ENCODE data around the gene UQCC3.
"Not testable (repeated sequence)": the region's sequence is repeated elsewhere in the genome, so short reads cannot be mapped to it uniquely, and the experiment has no call there.

The UQCC3 gene, protein sequence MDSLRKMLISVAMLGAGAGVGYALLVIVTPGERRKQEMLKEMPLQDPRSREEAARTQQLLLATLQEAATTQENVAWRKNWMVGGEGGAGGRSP

DNA sequence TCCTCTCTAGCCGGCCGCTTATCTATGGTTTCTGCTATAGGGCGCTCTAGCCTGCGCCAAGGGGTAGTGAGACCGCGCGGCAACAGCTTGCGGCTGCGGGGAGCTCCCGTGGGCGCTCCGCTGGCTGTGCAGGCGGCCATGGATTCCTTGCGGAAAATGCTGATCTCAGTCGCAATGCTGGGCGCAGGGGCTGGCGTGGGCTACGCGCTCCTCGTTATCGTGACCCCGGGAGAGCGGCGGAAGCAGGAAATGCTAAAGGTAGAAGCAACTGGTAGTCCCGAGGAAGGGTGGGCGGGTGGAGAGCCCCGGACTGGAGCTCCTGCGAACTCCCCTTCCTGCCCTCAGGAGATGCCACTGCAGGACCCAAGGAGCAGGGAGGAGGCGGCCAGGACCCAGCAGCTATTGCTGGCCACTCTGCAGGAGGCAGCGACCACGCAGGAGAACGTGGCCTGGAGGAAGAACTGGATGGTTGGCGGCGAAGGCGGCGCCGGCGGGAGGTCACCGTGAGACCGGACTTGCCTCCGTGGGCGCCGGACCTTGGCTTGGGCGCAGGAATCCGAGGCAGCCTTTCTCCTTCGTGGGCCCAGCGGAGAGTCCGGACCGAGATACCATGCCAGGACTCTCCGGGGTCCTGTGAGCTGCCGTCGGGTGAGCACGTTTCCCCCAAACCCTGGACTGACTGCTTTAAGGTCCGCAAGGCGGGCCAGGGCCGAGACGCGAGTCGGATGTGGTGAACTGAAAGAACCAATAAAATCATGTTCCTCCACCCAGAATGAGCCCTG lies at the start of gene UQCC3, which contains the start of gene LBHD1:
Gene UQCC3 (plus strand): TSS at position 66 of the 782 bp plus-strand sequence. CDS start 73 bp downstream, at position 139.
Gene LBHD1 (minus strand): TSS at position 660 of the 782 bp plus-strand sequence. CDS start 2,236 bp downstream, outside the sequence.
- peak in 1 of 2 experiments; percentile 61 for DNase-seq

DNA sequence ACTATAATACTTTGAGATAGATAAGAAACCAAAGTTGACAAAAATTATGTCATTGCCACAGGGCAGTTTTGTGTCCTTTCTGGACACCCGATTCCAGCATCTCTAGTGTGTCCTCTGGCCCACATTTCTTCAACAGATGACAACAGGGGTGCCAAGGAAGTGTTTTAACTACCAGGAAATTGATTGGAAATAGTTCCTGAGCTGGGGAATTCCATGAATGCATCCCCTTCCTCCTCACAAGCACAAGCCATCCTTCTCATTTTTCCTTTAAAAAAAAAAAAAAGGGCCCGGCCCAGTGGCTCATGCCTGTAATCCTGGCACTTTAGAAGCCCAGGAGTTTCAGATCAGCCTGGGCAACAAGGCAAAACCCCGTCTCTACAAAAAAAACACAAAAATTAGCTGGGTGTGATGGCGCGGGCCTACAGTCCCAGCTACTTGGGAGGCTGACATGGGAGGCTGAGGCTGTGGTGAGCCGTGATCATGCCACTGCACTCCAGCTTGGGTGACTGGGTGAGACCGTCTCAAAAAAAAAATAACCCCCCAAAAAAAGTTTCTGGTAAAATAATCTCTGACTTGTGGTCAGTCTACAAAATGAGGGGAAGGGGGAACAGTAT lies 48.9 kb upstream of the UQCC3 start:
- DNase-seq, result no peak

DNA sequence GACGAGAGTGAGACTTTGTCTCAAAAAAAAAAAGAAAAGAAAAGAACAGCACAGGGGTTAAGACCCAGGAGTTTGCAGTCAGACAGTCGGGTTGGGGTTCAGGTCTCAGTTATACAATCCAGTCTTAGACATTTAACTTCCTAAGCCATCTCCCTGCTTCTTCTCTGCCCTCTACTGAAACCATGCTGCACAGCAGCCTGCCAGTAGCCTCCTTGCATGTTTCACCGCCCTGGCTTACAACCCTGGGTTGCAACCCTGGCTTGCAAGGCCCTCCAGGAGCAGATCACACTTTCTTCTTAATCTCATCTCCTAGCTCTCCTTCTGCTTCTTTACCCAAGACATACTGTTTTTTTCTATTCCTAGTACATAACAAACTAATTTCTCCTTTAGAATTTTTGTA lies 43.8 kb upstream of the UQCC3 start:
- DNase-seq, result no peak

DNA sequence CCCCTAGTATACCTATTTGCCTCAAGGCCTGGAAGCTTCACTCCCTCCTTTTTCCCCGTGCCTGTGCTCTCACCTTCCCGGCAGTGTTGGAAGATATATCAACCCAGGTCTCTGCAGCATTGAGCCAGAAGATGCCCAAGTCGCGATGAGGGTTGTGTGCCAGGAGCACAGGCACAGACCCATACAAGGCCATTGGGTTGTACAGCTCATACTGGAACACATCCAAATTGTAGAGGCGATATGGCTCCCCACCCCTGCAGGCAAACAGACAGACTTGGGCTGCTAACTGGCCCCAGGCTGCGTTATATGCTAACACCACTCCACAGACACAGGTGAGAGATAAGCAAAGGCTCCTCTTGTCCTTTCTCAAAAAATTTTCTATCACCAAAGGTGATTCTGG lies 39.0 kb upstream of the UQCC3 start:
- DNase-seq, result no peak

DNA sequence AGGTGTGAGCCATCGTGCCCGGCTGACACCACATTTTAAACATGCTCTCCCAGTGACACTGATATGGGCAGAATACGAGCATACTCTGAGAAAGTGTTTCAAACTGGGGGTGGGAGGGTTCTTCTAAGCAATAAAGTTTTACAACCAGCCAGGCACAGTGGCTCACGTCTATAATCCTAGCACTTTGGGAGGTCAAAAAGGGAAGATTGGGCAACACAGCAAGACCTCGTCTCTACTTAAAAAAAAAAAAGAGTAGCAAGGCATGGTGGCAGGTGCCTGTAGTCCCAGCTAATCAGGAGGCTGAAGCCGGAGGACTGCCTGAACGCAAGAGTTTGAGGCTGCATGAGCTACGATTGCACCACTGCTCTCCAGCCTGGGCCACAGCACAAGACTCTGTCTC lies 27.3 kb upstream of the UQCC3 start:
- no peak for DNase-seq

DNA sequence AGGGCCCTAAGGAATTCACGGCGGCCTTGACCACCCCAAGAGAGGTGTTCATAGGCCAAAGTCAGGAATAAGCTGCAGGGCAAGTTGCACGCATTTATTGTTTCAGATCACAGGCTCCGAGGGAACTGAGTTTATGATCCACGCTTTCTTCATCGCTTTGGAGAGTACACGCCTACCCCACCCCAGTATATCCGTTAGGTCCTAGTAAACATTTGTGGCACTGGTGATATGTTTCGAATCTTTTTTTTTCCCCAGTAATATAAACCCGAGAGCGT lies 25.9 kb upstream of the UQCC3 start:
- no peak for DNase-seq

DNA sequence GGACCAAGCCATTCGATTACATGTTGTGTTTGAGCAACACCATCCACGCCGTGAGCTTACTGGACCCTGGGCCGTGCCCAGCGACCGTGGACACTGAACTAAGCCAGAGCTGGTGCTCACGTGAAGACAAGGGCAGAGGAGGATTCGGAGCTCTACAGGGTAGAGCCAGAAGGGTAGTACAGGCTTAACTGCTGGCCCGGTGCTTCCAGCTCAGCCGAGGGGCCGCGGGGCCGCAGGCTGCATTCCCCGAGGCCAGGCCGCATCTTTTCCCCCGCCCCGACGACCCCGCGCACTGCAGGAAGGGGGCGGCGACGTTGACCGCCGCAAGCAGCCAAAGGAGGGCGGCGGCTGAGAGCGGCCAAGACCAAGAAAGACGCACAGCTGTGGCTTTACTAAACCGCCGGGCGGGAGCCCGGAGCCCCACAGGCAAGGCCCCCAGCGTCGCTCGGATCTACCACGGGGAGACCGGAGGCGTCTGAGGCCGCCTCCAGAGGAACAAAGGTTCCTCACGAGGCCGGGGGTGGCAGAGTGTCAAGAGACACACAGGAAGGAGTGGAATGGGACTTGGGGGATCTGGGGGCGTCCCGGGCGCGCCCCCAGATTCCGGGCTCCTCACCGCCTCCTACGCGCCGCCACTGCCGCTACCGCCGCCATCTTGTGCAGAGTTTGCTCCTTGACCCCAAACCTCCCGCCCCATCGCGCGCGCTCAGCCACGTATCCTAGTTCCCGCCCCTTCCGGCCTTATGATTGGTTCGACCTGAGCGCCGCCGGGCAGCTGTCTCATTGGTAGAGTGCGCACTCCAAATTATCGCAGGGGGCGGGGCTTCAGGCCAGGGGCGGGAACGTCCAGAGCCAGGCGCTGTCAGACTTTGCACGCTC lies 25.3 kb upstream of the UQCC3 start, which contains the start of gene GANAB:
Gene GANAB (minus strand): TSS at position 668 of the 879 bp plus-strand sequence. CDS start 14 bp downstream, at position 654.
- peak; percentile 94 to 97 for DNase-seq

DNA sequence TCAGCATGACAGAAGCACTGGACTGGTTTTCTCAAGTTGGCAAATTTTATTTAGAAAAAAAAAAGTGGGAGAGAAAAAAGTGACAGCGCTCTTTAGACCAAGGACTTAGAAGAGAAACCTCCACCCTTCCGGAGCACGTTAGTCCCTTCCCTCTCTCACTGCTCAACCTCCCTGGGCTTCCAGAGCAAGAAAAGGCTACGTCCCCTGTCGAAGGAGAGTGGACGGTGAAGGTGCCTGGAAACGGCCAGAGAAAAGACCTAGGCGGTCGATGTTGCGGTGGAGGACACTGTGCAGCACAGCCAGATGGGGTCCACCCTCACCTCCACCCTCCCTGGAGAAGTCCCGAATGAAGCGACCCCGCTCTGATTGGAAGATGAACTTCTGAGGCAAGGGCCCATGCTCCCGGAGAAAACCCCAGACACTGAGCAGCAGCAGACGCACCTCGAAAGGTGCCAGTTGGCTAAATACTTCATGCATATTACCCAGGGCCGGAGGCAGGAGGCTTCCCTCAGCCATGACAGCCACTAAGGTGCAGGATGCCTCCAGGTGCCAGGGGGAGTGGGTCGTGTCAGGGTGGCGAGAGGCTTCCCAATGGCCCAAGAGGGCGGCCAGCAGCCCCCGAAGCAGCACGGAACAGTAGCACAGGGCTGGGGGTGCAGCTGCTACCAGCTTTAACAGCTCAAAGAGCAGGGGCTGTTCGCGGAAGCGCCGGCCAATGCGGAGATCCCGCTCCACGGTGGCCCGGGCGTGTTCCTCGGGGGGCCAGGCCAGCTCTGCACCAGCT lies 24.5 kb upstream of the UQCC3 start:
- no peak for DNase-seq

DNA sequence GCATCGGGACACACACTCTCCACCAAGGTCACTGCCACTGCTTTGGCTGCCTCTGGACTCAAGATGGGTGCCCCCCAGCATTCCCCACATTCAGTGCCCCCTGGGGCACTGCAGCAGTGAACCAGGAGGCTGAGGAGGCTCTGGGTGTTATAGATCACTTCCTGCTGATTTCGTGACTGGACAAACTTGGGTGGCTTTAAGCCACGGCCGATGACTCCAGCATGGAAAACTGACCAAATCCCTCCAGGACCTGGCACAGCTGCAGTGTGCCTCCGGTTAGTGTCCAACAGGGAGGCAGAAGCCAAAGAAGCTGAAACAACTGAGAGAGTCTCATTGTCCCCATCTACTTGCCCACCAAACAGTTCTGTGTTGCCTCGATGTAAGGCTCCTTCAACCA lies 23.9 kb upstream of the UQCC3 start:
- DNase-seq, result no peak

DNA sequence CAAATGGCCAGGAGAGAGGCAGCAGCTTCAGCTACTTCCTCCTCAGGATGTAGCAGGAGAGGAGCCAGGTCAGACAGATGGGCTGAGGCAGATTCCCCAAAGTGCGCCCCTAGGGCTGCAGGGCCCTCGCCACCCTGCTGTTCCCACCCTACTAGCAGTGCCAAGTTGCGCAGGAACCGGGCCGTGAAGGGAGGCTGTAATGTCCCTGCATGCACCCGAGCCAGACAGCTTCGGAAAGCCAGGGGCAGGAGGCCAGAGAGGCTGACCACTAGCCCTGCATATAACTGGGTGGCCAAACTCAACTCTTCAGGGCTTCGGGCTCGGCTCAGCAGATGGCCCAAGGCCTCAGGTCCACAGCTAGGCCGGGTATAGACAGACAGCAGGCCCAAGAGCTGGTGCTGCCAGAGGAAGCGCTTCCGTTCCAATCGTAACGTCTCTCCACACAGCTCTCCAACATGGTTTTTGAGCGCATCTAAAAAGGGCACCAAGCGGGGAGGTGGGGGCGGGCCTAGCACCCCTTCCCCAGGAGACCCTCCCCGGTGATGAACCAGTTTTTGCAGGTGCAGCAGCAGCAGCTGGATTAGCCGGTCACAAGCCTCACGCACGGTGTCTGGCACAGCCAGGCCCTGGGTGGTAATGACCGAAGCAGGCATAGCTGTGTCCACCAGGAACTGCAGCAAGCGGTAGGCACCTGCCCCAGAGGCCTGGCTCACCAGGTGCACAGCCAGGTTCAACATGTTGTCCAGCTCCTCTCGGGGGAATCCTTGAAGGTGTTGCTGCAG lies 23.1 kb upstream of the UQCC3 start:
- DNase-seq, result no peak

DNA sequence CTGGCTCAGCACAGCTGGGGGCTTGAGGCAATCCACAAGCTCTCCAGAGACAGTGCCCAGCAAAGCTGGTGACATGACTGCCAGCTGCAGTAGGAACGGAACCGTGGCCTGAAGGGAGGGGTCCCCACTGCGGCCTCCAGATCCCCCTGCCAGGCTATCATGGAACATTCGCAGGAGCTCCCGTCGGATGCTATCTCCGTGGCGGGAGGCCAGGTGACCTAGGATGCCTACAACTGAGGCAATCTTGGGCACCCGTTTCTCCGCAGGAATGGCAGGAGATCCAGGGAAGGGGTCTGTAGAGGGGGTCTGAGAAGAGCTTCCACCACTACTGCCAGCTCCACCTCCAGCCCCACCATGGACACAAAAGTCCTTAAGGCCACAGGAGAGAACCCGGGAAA lies 22.5 kb upstream of the UQCC3 start:
- no peak for DNase-seq

DNA sequence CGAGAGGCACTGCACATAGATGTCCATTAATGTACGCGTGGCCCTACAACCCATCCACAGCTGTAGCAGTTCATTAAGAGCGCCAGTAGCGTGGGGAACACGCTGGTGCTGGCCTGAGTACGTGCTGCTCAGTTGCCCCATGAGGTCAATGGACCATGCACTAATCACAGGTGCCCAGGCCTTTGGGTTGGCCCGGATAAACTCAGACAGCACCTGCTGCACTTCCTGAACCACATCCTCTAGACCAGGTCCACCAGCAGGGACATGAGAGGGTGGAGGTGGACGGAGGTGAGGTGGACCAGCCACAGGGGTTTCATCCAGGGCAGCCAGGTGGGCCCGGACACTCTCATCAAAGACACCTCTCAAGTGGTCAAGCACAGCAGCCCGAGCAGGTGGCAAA lies 22.0 kb upstream of the UQCC3 start:
- no peak for DNase-seq

DNA sequence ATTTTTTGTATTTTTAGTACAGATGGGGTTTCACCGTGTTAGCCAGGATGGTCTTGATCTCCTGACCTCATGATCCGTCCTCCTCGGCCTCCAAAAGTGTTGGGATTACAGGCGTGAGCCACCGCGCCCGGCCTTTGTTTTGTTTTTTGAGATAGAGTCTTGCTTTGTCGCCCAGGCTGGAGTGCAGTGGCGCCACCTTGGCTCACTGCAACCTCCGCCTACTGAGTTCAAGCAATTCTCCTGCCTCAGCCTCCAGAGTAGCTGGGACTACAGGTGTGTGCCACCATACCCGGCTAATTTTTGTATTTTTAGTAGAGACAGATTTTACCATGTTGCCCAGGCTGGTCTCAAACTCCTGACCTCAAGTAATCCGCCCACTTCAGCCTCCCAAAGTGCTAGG lies 21.2 kb upstream of the UQCC3 start:
- not testable (repeated sequence) for DNase-seq

DNA sequence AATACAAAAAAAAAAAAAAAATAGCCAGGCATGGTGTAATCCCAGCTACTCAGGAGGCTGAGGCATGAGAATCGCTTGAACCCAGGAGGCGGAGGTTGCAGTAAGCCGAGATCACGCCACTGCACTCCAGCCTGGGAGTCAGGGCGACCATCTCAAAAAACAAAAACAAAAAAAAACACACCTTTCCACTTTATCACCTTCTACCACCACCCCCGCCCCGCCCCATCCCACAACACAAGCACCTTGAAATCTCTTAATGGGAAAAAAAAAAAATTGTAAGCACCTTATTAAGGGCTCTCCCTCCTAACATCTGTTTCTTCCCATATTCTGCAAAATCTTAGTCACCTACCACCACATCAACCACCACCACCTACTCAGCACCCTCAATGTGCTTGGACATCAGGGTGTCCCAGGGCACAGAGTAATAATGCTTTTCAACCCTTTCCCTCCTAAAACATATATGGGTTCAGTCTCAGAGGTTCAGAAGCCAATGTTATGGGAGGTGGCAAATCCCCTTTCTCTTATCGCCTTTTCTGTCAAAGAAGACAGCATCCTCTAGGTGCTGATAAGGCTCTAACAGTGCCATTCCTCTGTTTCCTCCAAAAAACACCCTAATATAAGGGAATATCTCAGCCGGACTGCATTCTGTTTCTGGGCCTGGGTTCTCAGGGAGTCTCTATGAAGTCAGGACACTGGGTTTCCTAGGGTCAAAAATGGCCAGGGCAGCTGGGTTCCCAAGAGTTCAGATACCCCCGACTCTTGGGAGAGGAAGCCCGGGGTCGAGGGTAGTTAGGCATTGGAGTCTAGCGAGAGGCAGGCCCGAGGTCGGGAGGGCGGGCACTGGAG lies 19.1 kb upstream of the UQCC3 start:
- DNase-seq, result no peak

DNA sequence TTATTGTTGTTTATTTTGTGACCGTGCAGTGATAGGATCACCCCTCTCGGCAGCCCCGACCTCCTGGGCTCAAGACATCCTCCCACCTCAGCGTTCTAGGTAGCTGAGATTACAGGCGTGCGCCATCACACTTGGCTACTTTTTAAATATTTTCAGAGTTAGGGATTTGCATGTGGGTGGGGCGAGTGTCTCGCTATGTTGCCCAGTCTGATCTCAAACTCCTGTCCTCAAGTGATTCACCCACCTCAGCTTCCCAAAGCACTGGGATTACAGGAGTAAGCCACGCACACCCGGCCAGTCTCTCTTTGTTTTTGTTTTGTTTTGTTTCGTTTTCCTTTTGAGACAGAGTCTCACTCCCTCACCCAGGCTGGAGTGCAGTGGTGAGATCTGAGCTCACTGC lies 17.2 kb upstream of the UQCC3 start:
- no peak for DNase-seq

DNA sequence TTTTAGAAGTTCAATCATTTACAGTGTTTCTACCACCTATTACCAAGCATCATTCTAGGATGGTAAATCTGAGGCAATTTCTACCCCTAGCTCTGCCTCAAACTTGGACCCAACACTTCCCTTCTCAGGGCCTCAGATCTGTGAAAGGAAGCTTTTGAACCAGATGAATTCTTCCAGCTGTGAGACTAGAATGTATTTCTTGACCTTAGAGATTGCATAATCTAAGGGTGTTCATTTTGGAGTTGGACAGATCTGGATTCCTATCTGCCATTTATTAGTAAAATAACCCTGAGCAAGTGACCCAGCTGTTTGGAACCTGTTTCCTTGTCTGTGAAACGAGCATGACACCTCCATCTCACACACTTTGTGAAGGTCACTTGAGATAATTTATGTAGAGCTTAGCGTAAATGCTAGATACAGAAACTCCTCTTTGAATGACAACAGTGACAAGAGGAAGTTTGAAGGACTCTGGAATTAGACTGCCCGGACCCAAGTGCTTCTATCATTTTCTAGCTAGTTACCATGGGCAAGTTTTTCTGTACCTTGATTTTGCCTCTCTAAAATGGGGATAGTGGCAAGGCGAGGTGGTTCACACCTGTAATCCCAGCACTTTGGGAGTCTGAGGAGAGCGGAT lies 14.6 kb upstream of the UQCC3 start:
- no peak for DNase-seq

DNA sequence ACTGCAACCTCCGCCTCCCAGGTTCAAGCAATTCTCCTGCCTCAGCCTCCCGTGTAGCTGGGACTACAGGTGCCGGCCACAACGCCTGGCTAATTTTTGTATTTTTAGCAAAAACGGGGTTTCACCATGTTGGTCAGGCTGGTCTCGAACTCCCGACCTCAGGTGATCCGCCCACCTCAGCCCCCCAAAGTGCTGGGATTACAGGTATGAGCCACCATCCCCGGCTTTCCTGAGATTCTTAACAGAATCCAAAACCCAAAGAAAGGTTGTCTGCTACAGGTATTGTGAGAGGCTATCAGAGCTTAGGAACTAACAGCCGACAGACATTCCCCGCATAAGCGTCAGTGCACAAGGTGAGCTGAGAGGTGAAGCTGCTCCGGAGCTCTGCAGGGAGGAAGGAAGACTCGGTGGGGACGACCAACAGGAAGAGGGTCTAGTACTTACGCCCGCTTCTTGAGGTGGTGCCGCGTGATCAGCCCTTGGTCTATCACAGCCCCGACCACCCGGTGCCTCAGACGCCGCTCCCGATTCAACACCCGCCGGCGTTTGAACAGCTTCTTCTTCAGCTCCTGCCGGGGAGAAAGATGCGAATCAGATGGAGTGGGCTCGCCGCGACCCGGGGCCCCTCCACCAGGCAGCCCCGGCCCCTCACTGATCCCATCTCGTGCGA lies 6.9 kb upstream of the UQCC3 start:
- DNase-seq, result peak in 1 of 2 experiments; percentile 29

DNA sequence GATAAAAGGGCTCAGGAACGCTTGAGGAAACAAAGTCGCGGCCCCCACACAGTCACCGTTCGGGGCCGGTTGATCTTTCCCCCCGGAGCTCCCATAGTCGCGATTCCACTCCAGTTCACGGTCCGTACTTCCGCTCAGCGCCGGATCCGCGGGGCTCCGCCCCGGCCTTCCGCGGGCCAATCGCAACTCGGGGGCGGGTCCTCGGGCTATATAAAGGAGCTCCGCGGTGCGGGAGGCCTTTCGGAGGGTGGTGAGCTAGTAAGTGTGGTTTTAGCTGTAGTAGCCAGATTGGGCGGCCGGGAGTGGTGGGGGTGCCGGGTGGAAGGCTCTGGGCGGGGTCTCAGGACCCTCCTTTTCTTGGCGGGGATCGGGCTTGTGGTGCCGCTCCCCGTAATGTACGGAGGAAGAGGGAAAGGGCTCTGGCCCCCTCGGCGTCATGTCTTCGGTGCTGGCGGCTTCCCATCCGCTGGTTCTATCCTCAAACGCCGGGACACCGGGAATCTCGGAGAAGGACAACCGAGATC lies 6.3 kb upstream of the UQCC3 start, which contains the start of the genes C11orf98 and CSKMT:
Gene C11orf98 (minus strand): TSS at position 136 of the 524 bp plus-strand sequence. CDS start 41 bp downstream, at position 95.
Gene CSKMT (plus strand): TSS at position 238 of the 524 bp plus-strand sequence. CDS start 568 bp downstream, outside the sequence.
- DNase-seq, result peak; percentile 70 to 86
